OCI-LY3 (cell line): ENCODE measurements around the gene ATF7IP2.

Experiments used
- CTCF ChIP-seq: fragments of 200-600, 300-600 bp; sonication (generic); IDR thresholded peaks from 2 replicates; pipeline ENCODE4 v1.5.1; 2014; ENCODE audit warnings: antibody characterized with exemption, low read length, low read depth
- EZH2phosphoT487 ChIP-seq: fragments of 200-600 bp; shearing (Covaris generic); IDR thresholded peaks from 2 replicates; pipeline ENCODE4 v1.6.1; 2018; ENCODE audit warnings: antibody characterized with exemption, mixed run types, low read depth

DNA sequence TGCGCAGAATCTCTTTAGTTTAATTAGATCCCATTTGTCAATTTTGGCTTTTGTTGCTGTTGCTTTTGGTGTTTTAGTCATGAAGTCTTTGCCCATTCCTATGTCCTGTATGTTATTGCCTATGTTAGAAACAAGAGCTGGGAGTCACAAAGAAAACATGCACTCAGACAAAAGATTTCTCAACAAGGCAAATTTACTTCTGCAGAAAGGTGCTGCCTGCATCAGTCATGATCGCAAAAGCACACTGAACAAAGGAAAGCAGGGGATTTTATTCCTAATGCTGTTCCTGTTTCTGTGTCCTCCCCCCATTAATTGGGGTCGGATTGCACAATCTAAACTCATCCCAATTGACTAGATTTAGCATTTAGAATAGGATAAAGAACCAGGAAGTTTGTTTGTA, 55.9 kb downstream of the ATF7IP2 start:
- no peak for TF ChIP-seq CTCF
- TF ChIP-seq EZH2phosphoT487 = no peak
